CD8-positive, alpha-beta memory T cell (primary cell): Measurements from ENCODE around the gene PNLIPRP2. TPM values are rescaled to one million over a fixed set of nuclear protein-coding genes. Genes with fewer than 3 reads are reported as not detected.

ENCODE experiments used
- CTCF ChIA-PET: fragments of 350-600 bp; sonication (Branson Sonifier 250); formaldehyde crosslinking; loops from one replicate; lab custom pipeline; 2021; ENCODE audit warnings: antibody characterized with exemption; lab: Charles Lee
- POLR2A ChIA-PET: fragments of 350-600 bp; sonication (Branson Sonifier 250); formaldehyde crosslinking; loops from one replicate; lab custom pipeline; 2021; ENCODE audit warnings: antibody characterized with exemption; lab: Charles Lee
- DNase-seq, 5 donors: peaks; one replicate each; pipeline versions ENCODE4 v3.0.0 to v3.0.0-alpha.2; 2020 to 2022; ENCODE audit warnings: mixed read lengths in 1 of 5
- H3K27ac ChIP-seq: one replicate; pipeline ENCODE4 v1.7.0; 2013; ENCODE audit warnings: low read depth, mild to moderate bottlenecking, low read length, moderate library complexity
- H3K27me3 ChIP-seq: 2 replicates; pipeline ENCODE4 v1.7.0; 2013; ENCODE audit warnings: low read length, mild to moderate bottlenecking; ENCODE audit not compliant: insufficient read depth, poor library complexity, severe bottlenecking
- H3K36me3 ChIP-seq: 2 replicates; pipeline ENCODE4 v1.7.0; 2013; ENCODE audit warnings: mild to moderate bottlenecking, low read length, moderate library complexity; ENCODE audit not compliant: insufficient read depth
- H3K4me1 ChIP-seq: 2 replicates; pipeline ENCODE4 v1.7.0; 2013; ENCODE audit warnings: mild to moderate bottlenecking, low read length, moderate library complexity; ENCODE audit not compliant: insufficient read depth
- H3K4me3 ChIP-seq: 2 replicates; pipeline ENCODE4 v1.7.0; 2013; ENCODE audit warnings: mild to moderate bottlenecking, low read length
- H3K9me3 ChIP-seq: 2 replicates; pipeline ENCODE4 v1.7.0; 2013; ENCODE audit warnings: mild to moderate bottlenecking, low read length
- H3K27ac Mint-ChIP-seq, 8 donors: one replicate each; pipeline ENCODE4 v1.8.0; 2020 to 2021; ENCODE audit warnings: mixed read lengths in 8 of 8, mild to moderate bottlenecking in 6 of 8, inconsistent platforms in 3 of 8, moderate library complexity in 3 of 8
- H3K27me3 Mint-ChIP-seq, 2 donors: one replicate each; pipeline ENCODE4 v1.8.0; 2020 to 2021; ENCODE audit warnings: mixed read lengths in 2 of 2, mild to moderate bottlenecking in 1 of 2, moderate library complexity in 1 of 2
- H3K36me3 Mint-ChIP-seq, 3 donors: one replicate each; pipeline ENCODE4 v1.8.0; 2020 to 2021; ENCODE audit warnings: mixed read lengths in 3 of 3, inconsistent platforms in 1 of 3, mild to moderate bottlenecking in 1 of 3
- H3K4me1 Mint-ChIP-seq, 3 donors: one replicate each; pipeline ENCODE4 v1.8.0; 2020 to 2021; ENCODE audit warnings: mixed read lengths in 3 of 3, inconsistent platforms in 1 of 3, mild to moderate bottlenecking in 1 of 3
- H3K4me3 Mint-ChIP-seq, 7 donors: one replicate each; pipeline ENCODE4 v1.8.0; 2020 to 2021; ENCODE audit warnings: mixed read lengths in 7 of 7, mild to moderate bottlenecking in 6 of 7, moderate library complexity in 4 of 7, inconsistent platforms in 2 of 7
- H3K9me3 Mint-ChIP-seq, 5 donors: one replicate each; pipeline ENCODE4 v1.8.0; 2020 to 2022; ENCODE audit warnings: mixed read lengths in 5 of 5, mild to moderate bottlenecking in 3 of 5, moderate library complexity in 2 of 5, inconsistent platforms in 1 of 5
- polyA plus RNA-seq: library from polyadenylated mRNA; unstranded; fragments of 300-500 nt; fragmentation: Illumina TruSeq; gene quantifications from one replicate; pipeline ENCODE4 v1.2.3, GENCODE V29; 2021
- total RNA-seq, 2 experiments: library from RNA; stranded (reverse); gene quantifications; one replicate each; pipeline ENCODE4 v1.2.3, GENCODE V29; 2021

The PNLIPRP2 gene
- total and polyA plus RNA-seq, 3 experiments from 2014 or later: not detected

- POLR2A ChIA-PET: no interaction called here
- no peaks in the 10 kb centered on the region for H3K36me3 Mint-ChIP-seq
- H3K27ac Mint-ChIP-seq: no peak overlapping the region
- CTCF ChIA-PET: no interaction called here
- no peak for DNase-seq
- no peak overlapping the region for H3K4me3 ChIP-seq
- peaks cover 0 to 5% of the 10 kb centered on the region in 2 donors for H3K27me3 Mint-ChIP-seq
- H3K36me3 ChIP-seq: no peaks in the 10 kb centered on the region
- H3K4me3 Mint-ChIP-seq: no peak overlapping the region
- H3K9me3 Mint-ChIP-seq: peaks cover 0 to 10% (median 6%) of the 10 kb centered on the region in 5 donors
- no peaks in the 10 kb centered on the region for H3K9me3 ChIP-seq
- H3K4me1 ChIP-seq: no peaks in the 10 kb centered on the region
- H3K4me1 Mint-ChIP-seq: no peaks in the 10 kb centered on the region
- H3K27ac ChIP-seq: no peak overlapping the region
- no peaks in the 10 kb centered on the region for H3K27me3 ChIP-seq
Measured at GRCh38 chr10:116653885-116654284, 33.1 kb downstream of the PNLIPRP2 start.

- no peaks in the 10 kb centered on the region for H3K36me3 Mint-ChIP-seq
- Histone ChIP-seq H3K36me3 (no peaks in the 10 kb centered on the region), H3K4me1 (no peaks in the 10 kb centered on the region), H3K9me3 (no peaks in the 10 kb centered on the region), H3K27me3 (peaks cover 3% of the 10 kb centered on the region), H3K27ac (no peak overlapping the region), H3K4me3 (no peak overlapping the region)
- H3K27ac Mint-ChIP-seq: no peak overlapping the region
- DNase-seq: no peak
- peaks cover 0 to 5% of the 10 kb centered on the region in 2 donors for H3K27me3 Mint-ChIP-seq
- H3K4me3 Mint-ChIP-seq: no peak overlapping the region
- peaks cover 0 to 10% (median 2%) of the 10 kb centered on the region in 5 donors for H3K9me3 Mint-ChIP-seq
- ChIA-PET POLR2A (no interaction called here), CTCF (no interaction called here)
- no peaks in the 10 kb centered on the region for H3K4me1 Mint-ChIP-seq
Measured at GRCh38 chr10:116654816-116655215, 34.1 kb downstream of the PNLIPRP2 start.

- no peak overlapping the region for H3K4me3 ChIP-seq
Measured at GRCh38 chr10:116655568-116655967, 34.8 kb downstream of the PNLIPRP2 start.

GRCh38 chr10:116656044-116656443 is 35.3 kb downstream of the PNLIPRP2 start:
- H3K27me3 ChIP-seq: peaks cover 3% of the 10 kb centered on the region
- no peak overlapping the region for H3K27ac ChIP-seq
- H3K36me3 Mint-ChIP-seq: no peaks in the 10 kb centered on the region
- no peak overlapping the region for H3K27ac Mint-ChIP-seq
- H3K9me3 ChIP-seq: no peaks in the 10 kb centered on the region
- H3K9me3 Mint-ChIP-seq: peaks cover 0 to 7% (median 2%) of the 10 kb centered on the region in 5 donors
- ChIA-PET CTCF (no interaction called here), POLR2A (no interaction called here)
- H3K4me3 Mint-ChIP-seq: no peak overlapping the region
- peaks cover 0 to 5% of the 10 kb centered on the region in 2 donors for H3K27me3 Mint-ChIP-seq
- no peaks in the 10 kb centered on the region for H3K4me1 Mint-ChIP-seq
- H3K36me3 ChIP-seq: no peaks in the 10 kb centered on the region
- H3K4me1 ChIP-seq: no peaks in the 10 kb centered on the region
- no peak for DNase-seq
- H3K4me3 ChIP-seq: no peak overlapping the region

More at GRCh38 chr10:116655568-116655967, 34.8 kb downstream of the PNLIPRP2 start:
- Histone ChIP-seq H3K27ac (no peak overlapping the region), H3K36me3 (no peaks in the 10 kb centered on the region), H3K27me3 (peaks cover 3% of the 10 kb centered on the region), H3K4me1 (no peaks in the 10 kb centered on the region), H3K9me3 (no peaks in the 10 kb centered on the region)
- no peak overlapping the region for H3K4me3 Mint-ChIP-seq
- peaks cover 0 to 5% of the 10 kb centered on the region in 2 donors for H3K27me3 Mint-ChIP-seq
- H3K27ac Mint-ChIP-seq: no peak overlapping the region
- H3K9me3 Mint-ChIP-seq: peaks cover 0 to 9% (median 2%) of the 10 kb centered on the region in 5 donors
- no peaks in the 10 kb centered on the region for H3K36me3 Mint-ChIP-seq
- no peak for DNase-seq
- ChIA-PET POLR2A (no interaction called here), CTCF (no interaction called here)
- H3K4me1 Mint-ChIP-seq: no peaks in the 10 kb centered on the region

GRCh38 chr10:116657863-116658551 is 37.3 kb downstream of the PNLIPRP2 start:
- H3K36me3 ChIP-seq: no peaks in the 10 kb centered on the region
- no peak for DNase-seq
- peaks cover 0 to 5% of the 10 kb centered on the region in 2 donors for H3K27me3 Mint-ChIP-seq
- H3K4me3 ChIP-seq: no peak overlapping the region
- H3K9me3 Mint-ChIP-seq: peaks cover 0 to 2% (median 0%) of the 10 kb centered on the region in 5 donors
- H3K4me1 ChIP-seq: no peaks in the 10 kb centered on the region
- no peaks in the 10 kb centered on the region for H3K36me3 Mint-ChIP-seq
- POLR2A ChIA-PET: no interaction called here
- H3K9me3 ChIP-seq: no peaks in the 10 kb centered on the region
- peaks cover 3% of the 10 kb centered on the region for H3K27me3 ChIP-seq
- CTCF ChIA-PET: no interaction called here
- no peak overlapping the region for H3K27ac ChIP-seq
- no peak overlapping the region for H3K27ac Mint-ChIP-seq
- H3K4me1 Mint-ChIP-seq: no peaks in the 10 kb centered on the region
- no peak overlapping the region for H3K4me3 Mint-ChIP-seq

- peaks cover 3% of the 10 kb centered on the region for H3K27me3 ChIP-seq
- H3K9me3 ChIP-seq: no peaks in the 10 kb centered on the region
- peaks cover 0 to 2% of the 10 kb centered on the region in 2 donors for H3K27me3 Mint-ChIP-seq
- no peak for DNase-seq
- no peaks in the 10 kb centered on the region for H3K4me1 Mint-ChIP-seq
- no peak overlapping the region for H3K27ac ChIP-seq
- no peaks in the 10 kb centered on the region for H3K36me3 ChIP-seq
- no peaks in the 10 kb centered on the region for H3K36me3 Mint-ChIP-seq
- no peak overlapping the region for H3K4me3 Mint-ChIP-seq
- no peaks in the 10 kb centered on the region for H3K4me1 ChIP-seq
- no peak overlapping the region for H3K27ac Mint-ChIP-seq
- ChIA-PET CTCF (no interaction called here), POLR2A (no interaction called here)
- no peak overlapping the region for H3K4me3 ChIP-seq
- H3K9me3 Mint-ChIP-seq: peaks cover 0 to 2% (median 0%) of the 10 kb centered on the region in 5 donors
Measured at GRCh38 chr10:116659049-116659670, 38.4 kb downstream of the PNLIPRP2 start.

- no peak for DNase-seq
- POLR2A ChIA-PET: no interaction called here
- H3K4me3 Mint-ChIP-seq: no peak overlapping the region
- H3K4me1 ChIP-seq: no peaks in the 10 kb centered on the region
- peaks cover 3% of the 10 kb centered on the region for H3K27me3 ChIP-seq
- H3K4me3 ChIP-seq: no peak overlapping the region
- no peaks in the 10 kb centered on the region for H3K4me1 Mint-ChIP-seq
- CTCF ChIA-PET: interaction anchor here (1.1 kb wide), 1 partner anchor 10 kb away, joined by 3 read pairs; no protein-coding TSS in a partner anchor
- no peak overlapping the region for H3K27ac Mint-ChIP-seq
- peaks cover 0 to 2% of the 10 kb centered on the region in 2 donors for H3K27me3 Mint-ChIP-seq
- H3K36me3 ChIP-seq: no peaks in the 10 kb centered on the region
- H3K9me3 Mint-ChIP-seq: peaks cover 0 to 2% (median 0%) of the 10 kb centered on the region in 5 donors
- H3K36me3 Mint-ChIP-seq: no peaks in the 10 kb centered on the region
- no peaks in the 10 kb centered on the region for H3K9me3 ChIP-seq
- H3K27ac ChIP-seq: no peak overlapping the region
Measured at GRCh38 chr10:116660860-116661259, 40.1 kb downstream of the PNLIPRP2 start.

GRCh38 chr10:116663342-116663741 is 42.6 kb downstream of the PNLIPRP2 start:
- ChIA-PET POLR2A (no interaction called here), CTCF (no interaction called here)
- Histone ChIP-seq H3K27ac (no peak overlapping the region), H3K27me3 (peaks cover 3% of the 10 kb centered on the region), H3K4me3 (no peak overlapping the region), H3K36me3 (no peaks in the 10 kb centered on the region), H3K9me3 (no peaks in the 10 kb centered on the region), H3K4me1 (no peaks in the 10 kb centered on the region)
- no peak overlapping the region for H3K27ac Mint-ChIP-seq
- H3K27me3 Mint-ChIP-seq: no peaks in the 10 kb centered on the region
- no peaks in the 10 kb centered on the region for H3K4me1 Mint-ChIP-seq
- no peaks in the 10 kb centered on the region for H3K36me3 Mint-ChIP-seq
- no peak for DNase-seq
- peaks cover 0 to 3% (median 0%) of the 10 kb centered on the region in 5 donors for H3K9me3 Mint-ChIP-seq
- no peak overlapping the region for H3K4me3 Mint-ChIP-seq
